ENCODE measurements around the gene LRFN3.
"Not testable (repeated sequence)": the region's sequence is repeated elsewhere in the genome, so short reads cannot be mapped to it uniquely, and the experiment has no call there.

LRFN3 gene

GRCh38 chr19:35978271-35978670 lies 42.1 kb downstream of the LRFN3 start:
- no peak for DNase-seq (ENCODE audit: low spot score)
- TF ChIP-seq, protein P1, sequence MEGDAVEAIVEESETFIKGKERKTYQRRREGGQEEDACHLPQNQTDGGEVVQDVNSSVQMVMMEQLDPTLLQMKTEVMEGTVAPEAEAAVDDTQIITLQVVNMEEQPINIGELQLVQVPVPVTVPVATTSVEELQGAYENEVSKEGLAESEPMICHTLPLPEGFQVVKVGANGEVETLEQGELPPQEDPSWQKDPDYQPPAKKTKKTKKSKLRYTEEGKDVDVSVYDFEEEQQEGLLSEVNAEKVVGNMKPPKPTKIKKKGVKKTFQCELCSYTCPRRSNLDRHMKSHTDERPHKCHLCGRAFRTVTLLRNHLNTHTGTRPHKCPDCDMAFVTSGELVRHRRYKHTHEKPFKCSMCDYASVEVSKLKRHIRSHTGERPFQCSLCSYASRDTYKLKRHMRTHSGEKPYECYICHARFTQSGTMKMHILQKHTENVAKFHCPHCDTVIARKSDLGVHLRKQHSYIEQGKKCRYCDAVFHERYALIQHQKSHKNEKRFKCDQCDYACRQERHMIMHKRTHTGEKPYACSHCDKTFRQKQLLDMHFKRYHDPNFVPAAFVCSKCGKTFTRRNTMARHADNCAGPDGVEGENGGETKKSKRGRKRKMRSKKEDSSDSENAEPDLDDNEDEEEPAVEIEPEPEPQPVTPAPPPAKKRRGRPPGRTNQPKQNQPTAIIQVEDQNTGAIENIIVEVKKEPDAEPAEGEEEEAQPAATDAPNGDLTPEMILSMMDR (IDR thresholded peaks at IDR 0.05): no peak
- Histone ChIP-seq H3K4me3 (no peak overlapping the region), H3K27ac (no peak overlapping the region)

- Histone ChIP-seq H3K27ac (no peak overlapping the region), H3K4me3 (no peak overlapping the region)
- TF ChIP-seq, protein P1 (IDR thresholded peaks at IDR 0.05): no peak
- no peak for DNase-seq (ENCODE audit: low spot score)
These were observed 42.7 kb downstream of the LRFN3 start for GRCh38 chr19:35978832-35979365.

GRCh38 chr19:35980997-35981396 lies 44.8 kb downstream of the LRFN3 start:
- DNase-seq (ENCODE audit: low spot score); H3K27ac ChIP-seq; H3K4me3 ChIP-seq: not testable (repeated sequence)

GRCh38 chr19:35983177-35983576 lies 47.0 kb downstream of the LRFN3 start:
- TF ChIP-seq, protein P1 (IDR thresholded peaks at IDR 0.05): no peak
- no peak overlapping the region for H3K27ac ChIP-seq
- DNase-seq (ENCODE audit: low spot score): no peak
- no peak overlapping the region for H3K4me3 ChIP-seq

DNA sequence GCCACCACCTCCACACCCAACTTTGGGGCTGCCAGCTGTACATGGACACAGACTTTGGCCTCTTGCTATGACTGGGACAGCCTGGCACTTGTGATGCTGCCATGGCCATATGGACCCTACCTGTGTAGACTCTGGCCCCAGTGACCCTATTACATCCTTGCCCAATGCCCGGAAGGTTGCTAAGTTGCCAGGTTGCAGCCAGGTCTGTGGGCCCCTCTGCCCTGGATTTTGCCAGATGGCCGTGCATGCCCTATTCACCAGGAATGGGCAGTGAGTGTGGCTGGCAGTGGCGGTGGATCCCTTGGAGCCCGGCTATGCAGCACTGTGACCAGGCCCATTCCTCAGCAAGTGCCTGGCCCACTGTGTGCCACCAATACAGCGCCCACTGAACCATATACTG lies 49.9 kb downstream of the LRFN3 start:
- TF ChIP-seq, protein P1 (IDR thresholded peaks at IDR 0.05): no peak
- no peak overlapping the region for H3K4me3 ChIP-seq
- no peak for DNase-seq (ENCODE audit: low spot score)
- no peak overlapping the region for H3K27ac ChIP-seq

DNA sequence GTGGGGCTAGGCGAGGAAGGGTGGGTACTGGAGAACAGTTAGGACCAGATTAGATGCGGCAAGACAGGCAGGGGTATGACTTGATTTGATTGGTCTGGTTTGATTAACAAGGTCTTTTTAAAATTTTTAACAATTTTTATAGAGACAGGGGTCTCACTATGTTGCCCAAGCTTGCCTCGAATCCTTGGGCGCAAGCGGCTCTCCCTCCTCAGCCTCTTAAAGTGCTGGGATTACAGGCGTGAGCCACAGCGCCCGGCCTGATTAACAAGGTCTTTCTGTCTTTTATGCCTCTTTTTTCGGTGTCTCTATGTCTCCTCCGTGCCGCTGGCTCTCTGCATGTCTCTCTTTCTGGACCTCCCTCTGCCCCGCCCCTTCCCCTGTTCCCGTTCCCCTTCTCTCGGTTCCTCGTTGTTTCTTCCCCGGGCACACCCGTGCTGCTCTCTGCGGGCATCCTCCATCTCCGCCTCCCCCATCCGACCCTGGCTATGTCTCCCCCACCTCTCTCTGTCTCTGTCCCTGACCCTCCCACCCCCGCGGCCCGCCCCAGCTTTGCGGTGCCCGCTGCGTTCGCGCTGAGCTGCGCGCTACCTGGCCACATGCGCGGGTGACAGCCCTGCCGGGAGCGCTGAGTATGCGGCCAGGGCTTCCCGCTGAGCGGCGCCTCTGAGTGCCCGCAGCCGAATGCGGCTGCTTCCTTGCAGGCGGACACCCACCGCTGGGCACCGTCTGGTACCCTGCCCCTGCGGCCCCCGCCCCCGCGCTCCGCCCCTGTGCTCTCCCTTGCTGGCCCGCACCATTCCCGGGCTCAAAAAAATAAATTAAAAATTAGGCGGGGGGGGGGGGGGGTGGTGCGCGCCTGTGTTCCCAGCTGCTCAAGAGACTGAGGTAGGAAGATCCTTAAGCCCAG lies 50.7 kb downstream of the LRFN3 start:
- DNase-seq (ENCODE audit: low spot score): no peak
- Histone ChIP-seq H3K27ac (no peak overlapping the region), H3K4me3 (peak overlapping the region; percentile 55)
- TF ChIP-seq, protein P1 (IDR thresholded peaks at IDR 0.05): no peak

GRCh38 chr19:35987571-35987896 lies 51.4 kb downstream of the LRFN3 start:
- Histone ChIP-seq H3K4me3 (no peak overlapping the region), H3K27ac (no peak overlapping the region)
- TF ChIP-seq, protein P1 (IDR thresholded peaks at IDR 0.05): no peak
- no peak for DNase-seq (ENCODE audit: low spot score)
